K562 (cell line): ENCODE results near the gene SLC25A1. TPM values are rescaled to one million over a fixed set of nuclear protein-coding genes. Genes with fewer than 3 reads are reported as not detected.

ENCODE experiments used
- BACH1 ChIP-seq: fragments of 200-800 bp; sonication (Bioruptor generic); IDR thresholded peaks from 2 replicates; pipeline ENCODE4 v1.6.1; 2016; ENCODE audit warnings: missing genetic modification characterization, missing compliant biosample characterization
- C11orf30 ChIP-seq: fragments of 450-650 bp; IDR thresholded peaks from 2 replicates; pipeline ENCODE4 v1.6.1; 2016; ENCODE audit warnings: low read depth, mild to moderate bottlenecking
- CBFB ChIP-seq: sonication (generic); formaldehyde crosslinking; IDR thresholded peaks from 2 replicates; pipeline ENCODE4 v1.4.0; 2020; ENCODE audit warnings: mild to moderate bottlenecking, missing genetic modification reagents
- ELF4 ChIP-seq: fragments of 450-650 bp; formaldehyde crosslinking; IDR thresholded peaks from 2 replicates; pipeline ENCODE4 v1.4.0; 2022; ENCODE audit warnings: missing genetic modification characterization
- FOXM1 ChIP-seq, 2 experiments: fragments of 450-650 bp in 1 of 2; sonication (generic) in 1 of 2; formaldehyde crosslinking in 1 of 2; IDR thresholded peaks; 2 replicates each; pipeline versions ENCODE4 v1.6.1 to v1.9.0; 2017 to 2022; ENCODE audit warnings: low read depth in 2 of 2, mild to moderate bottlenecking in 2 of 2, missing genetic modification reagents in 1 of 2, moderate library complexity in 1 of 2
- JUN ChIP-seq, 2 experiments: sonication (generic) in 1 of 2; formaldehyde crosslinking in 1 of 2; IDR thresholded peaks; 2 replicates each; pipeline versions ENCODE4 v1.6.1 to v1.8.0; 2012 to 2022; ENCODE audit warnings: borderline replicate concordance in 2 of 2, mild to moderate bottlenecking in 2 of 2, improper control_type of control experiment in 1 of 2, low read depth in 1 of 2, low read length in 1 of 2, missing genetic modification reagents in 1 of 2
- RBM39 ChIP-seq: fragments of 200-400 bp; formaldehyde crosslinking; optimal IDR thresholded peaks from 2 replicates; pipeline ENCODE3; 2018; ENCODE audit warnings: low read depth, low read length
- RCOR1 ChIP-seq, 2 experiments: IDR thresholded peaks; 2 replicates each; pipeline ENCODE4 v1.6.1; 2012; ENCODE audit warnings: low read depth in 2 of 2, low read length in 2 of 2, borderline replicate concordance in 1 of 2, improper control_type of control experiment in 1 of 2
- SIN3B ChIP-seq: fragments of 450-650 bp; IDR thresholded peaks from 2 replicates; pipeline ENCODE4 v1.6.1; 2017; ENCODE audit warnings: low read depth, mild to moderate bottlenecking, moderate library complexity
- TAF1 ChIP-seq: IDR thresholded peaks from 2 replicates; pipeline ENCODE4 v1.6.1; 2011; ENCODE audit warnings: mild to moderate bottlenecking, low read length, moderate library complexity; ENCODE audit not compliant: insufficient read depth, control insufficient read depth, severe bottlenecking; ENCODE audit errors: extremely low read depth
- ZNF644 ChIP-seq: fragments of 200-800 bp; sonication (Bioruptor generic); IDR thresholded peaks from 2 replicates; pipeline ENCODE4 v1.6.1; 2016; ENCODE audit warnings: low read depth, missing genetic modification characterization, missing compliant biosample characterization
- ZNF717 ChIP-seq: fragments of 250-450 bp; sonication (Bioruptor Pico); IDR thresholded peaks from 2 replicates; pipeline ENCODE4 v1.5.0; 2021
- polyA plus RNA-seq, 8 experiments: library from polyadenylated mRNA; depleted of rRNA in 4 of 8; stranded (reverse) in 5 of 8; unstranded in 3 of 8; fragments of >200 nt; fragmentation: Nextera tagmentation in 2 of 8; fragmentation: Illumina TruSeq in 1 of 8; extraction: Ambion mirVana in 2 of 8; extraction: Trizol in 1 of 8; gene quantifications; 2 replicates each; pipeline versions ENCODE4 v1.2.1 to v1.2.3, GENCODE V29; 2011 to 2014; ENCODE audit warnings: inconsistent platforms in 1 of 8, missing spikeins in 1 of 8
- total RNA-seq, 7 experiments: library from RNA; depleted of rRNA in 6 of 7; stranded (reverse); fragments of >200 nt in 6 of 7; fragmentation: Illumina TruSeq in 2 of 7; extraction: Trizol in 2 of 7; gene quantifications; 2 replicates each; pipeline versions ENCODE4 v1.2.1 to v1.2.3, GENCODE V29; 2011 to 2021; ENCODE audit warnings: low replicate concordance in 1 of 7
- TF ChIP-seq, protein P1 (sequence below): fragments of 450-650 bp; IDR thresholded peaks from 2 replicates; pipeline ENCODE4 v1.6.1; 2016
- TF ChIP-seq, protein P2 (sequence below): fragments of 450-650 bp; IDR thresholded peaks from 2 replicates; pipeline ENCODE4 v1.7.0; 2016; ENCODE audit warnings: borderline replicate concordance
- TF ChIP-seq, protein P3 (sequence below), 2 experiments: fragments of 450-650 bp; formaldehyde crosslinking in 1 of 2; IDR thresholded peaks; 2 replicates each; pipeline versions ENCODE4 v1.4.0 to v1.6.1; 2014 to 2020; ENCODE audit warnings: mild to moderate bottlenecking in 2 of 2, borderline replicate concordance in 1 of 2, low read depth in 1 of 2

Gene SLC25A1
- total and polyA plus RNA-seq, 9 of the 15 experiments (the other 6 are each of a cell fraction or from before 2014, with no cell fraction given), result 11.0 to 408 (median 110) TPM

DNA sequence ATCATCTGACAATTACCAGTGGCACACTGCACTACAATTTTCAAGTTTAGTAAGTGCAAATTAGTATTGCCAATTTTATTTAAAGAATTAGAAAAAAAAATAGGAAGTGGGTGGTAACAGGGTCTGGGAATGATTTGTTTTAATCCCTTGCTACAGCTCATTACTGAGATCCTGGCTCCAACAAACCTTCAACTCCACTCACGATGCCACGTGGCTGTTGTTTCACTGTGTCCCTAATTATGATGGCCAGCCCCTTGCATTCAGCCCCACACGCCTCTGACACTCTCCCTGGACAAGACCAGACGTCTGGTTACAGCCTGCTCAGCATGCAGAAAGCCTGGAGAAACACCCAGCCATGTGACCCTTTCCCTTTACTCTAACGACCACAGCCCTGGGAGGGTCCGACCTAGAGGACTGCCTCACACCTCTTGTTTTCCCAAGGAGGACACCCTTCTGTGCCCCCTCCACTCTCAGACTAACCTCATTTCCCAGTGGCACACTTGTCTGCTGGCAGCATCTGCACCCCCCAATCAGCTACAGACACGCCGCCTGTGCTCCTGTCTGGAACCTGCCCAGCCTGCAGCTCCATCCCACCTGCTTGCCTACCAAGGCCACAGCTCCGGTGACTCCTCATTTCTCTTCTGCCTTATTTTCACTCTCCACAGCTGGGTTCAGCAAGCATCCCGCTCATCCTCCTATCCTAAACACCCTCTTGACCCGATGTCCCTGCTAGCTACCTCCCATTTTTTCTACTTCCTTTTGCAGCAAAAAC is 18.5 kb upstream of the SLC25A1 start (continued):
- TF ChIP-seq RCOR1 (IDR thresholded peaks at IDR 0.05; ENCODE audit: borderline replicate concordance in 1 of 2, low read depth in 2 of 2, low read length in 2 of 2) (no peak), CBFB (CRISPR knock-in tag) (peak; percentile 48; the same call in 1 of the 2 replicates), SIN3B (no peak), JUN (IDR thresholded peaks at IDR 0.05; ENCODE audit: borderline replicate concordance, low read depth, low read length) (no peak), JUN (CRISPR knock-in tag; IDR thresholded peaks at IDR 0.05; ENCODE audit: borderline replicate concordance) (no peak), FOXM1 (IDR thresholded peaks at IDR 0.05; ENCODE audit: low read depth) (no peak), FOXM1 (CRISPR knock-in tag; IDR thresholded peaks at IDR 0.05; ENCODE audit: low read depth) (0 out of 2 replicates have a peak, but pooled peaks have one; percentile 61), ZNF717 (CRISPR knock-in tag) (no peak), TAF1 (no peak), ZNF644 (no peak), RBM39 (peak; percentile 34), BACH1 (tag) (no peak), C11orf30 (no peak), ELF4 (CRISPR knock-in tag) (no peak)
- TF ChIP-seq, protein P1, sequence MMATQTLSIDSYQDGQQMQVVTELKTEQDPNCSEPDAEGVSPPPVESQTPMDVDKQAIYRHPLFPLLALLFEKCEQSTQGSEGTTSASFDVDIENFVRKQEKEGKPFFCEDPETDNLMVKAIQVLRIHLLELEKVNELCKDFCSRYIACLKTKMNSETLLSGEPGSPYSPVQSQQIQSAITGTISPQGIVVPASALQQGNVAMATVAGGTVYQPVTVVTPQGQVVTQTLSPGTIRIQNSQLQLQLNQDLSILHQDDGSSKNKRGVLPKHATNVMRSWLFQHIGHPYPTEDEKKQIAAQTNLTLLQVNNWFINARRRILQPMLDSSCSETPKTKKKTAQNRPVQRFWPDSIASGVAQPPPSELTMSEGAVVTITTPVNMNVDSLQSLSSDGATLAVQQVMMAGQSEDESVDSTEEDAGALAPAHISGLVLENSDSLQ, result no peak
- TF ChIP-seq, protein P2, sequence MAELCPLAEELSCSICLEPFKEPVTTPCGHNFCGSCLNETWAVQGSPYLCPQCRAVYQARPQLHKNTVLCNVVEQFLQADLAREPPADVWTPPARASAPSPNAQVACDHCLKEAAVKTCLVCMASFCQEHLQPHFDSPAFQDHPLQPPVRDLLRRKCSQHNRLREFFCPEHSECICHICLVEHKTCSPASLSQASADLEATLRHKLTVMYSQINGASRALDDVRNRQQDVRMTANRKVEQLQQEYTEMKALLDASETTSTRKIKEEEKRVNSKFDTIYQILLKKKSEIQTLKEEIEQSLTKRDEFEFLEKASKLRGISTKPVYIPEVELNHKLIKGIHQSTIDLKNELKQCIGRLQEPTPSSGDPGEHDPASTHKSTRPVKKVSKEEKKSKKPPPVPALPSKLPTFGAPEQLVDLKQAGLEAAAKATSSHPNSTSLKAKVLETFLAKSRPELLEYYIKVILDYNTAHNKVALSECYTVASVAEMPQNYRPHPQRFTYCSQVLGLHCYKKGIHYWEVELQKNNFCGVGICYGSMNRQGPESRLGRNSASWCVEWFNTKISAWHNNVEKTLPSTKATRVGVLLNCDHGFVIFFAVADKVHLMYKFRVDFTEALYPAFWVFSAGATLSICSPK, result no peak
- TF ChIP-seq, protein P3, sequence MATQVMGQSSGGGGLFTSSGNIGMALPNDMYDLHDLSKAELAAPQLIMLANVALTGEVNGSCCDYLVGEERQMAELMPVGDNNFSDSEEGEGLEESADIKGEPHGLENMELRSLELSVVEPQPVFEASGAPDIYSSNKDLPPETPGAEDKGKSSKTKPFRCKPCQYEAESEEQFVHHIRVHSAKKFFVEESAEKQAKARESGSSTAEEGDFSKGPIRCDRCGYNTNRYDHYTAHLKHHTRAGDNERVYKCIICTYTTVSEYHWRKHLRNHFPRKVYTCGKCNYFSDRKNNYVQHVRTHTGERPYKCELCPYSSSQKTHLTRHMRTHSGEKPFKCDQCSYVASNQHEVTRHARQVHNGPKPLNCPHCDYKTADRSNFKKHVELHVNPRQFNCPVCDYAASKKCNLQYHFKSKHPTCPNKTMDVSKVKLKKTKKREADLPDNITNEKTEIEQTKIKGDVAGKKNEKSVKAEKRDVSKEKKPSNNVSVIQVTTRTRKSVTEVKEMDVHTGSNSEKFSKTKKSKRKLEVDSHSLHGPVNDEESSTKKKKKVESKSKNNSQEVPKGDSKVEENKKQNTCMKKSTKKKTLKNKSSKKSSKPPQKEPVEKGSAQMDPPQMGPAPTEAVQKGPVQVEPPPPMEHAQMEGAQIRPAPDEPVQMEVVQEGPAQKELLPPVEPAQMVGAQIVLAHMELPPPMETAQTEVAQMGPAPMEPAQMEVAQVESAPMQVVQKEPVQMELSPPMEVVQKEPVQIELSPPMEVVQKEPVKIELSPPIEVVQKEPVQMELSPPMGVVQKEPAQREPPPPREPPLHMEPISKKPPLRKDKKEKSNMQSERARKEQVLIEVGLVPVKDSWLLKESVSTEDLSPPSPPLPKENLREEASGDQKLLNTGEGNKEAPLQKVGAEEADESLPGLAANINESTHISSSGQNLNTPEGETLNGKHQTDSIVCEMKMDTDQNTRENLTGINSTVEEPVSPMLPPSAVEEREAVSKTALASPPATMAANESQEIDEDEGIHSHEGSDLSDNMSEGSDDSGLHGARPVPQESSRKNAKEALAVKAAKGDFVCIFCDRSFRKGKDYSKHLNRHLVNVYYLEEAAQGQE (IDR thresholded peaks at IDR 0.05; ENCODE audit: borderline replicate concordance), result no peak
- TF ChIP-seq, protein P3 (CRISPR knock-in tag; IDR thresholded peaks at IDR 0.05; ENCODE audit: low read depth), result no peak
